ENCODE measurements around the gene BRD2.

DNA sequence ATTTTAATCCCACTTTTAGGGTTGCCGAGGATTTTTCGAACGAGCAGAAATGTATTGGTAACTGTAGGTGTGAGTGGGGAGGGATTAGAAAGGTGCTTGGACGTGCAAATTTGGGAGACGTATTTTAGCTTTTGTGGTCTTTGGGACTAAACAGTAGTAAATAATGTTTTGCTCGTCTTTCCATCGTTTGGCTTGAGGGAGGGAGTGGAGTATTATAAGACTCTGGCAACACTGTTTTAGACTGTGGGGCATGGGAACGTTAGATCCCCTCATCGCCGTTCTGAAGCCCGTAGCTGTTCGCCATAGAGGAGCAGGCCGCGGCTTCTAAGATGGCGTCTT lies 2.8 kb downstream of the BRD2 start:
- TF ChIP-seq EZH2 (IDR thresholded peaks at IDR 0.05; ENCODE audit: low read length, unreplicated experiment) (no peak), EZH2phosphoT487 (IDR thresholded peaks at IDR 0.05; ENCODE audit: borderline replicate concordance, low read length) (no peak)
- TF ChIP-seq, protein P1, sequence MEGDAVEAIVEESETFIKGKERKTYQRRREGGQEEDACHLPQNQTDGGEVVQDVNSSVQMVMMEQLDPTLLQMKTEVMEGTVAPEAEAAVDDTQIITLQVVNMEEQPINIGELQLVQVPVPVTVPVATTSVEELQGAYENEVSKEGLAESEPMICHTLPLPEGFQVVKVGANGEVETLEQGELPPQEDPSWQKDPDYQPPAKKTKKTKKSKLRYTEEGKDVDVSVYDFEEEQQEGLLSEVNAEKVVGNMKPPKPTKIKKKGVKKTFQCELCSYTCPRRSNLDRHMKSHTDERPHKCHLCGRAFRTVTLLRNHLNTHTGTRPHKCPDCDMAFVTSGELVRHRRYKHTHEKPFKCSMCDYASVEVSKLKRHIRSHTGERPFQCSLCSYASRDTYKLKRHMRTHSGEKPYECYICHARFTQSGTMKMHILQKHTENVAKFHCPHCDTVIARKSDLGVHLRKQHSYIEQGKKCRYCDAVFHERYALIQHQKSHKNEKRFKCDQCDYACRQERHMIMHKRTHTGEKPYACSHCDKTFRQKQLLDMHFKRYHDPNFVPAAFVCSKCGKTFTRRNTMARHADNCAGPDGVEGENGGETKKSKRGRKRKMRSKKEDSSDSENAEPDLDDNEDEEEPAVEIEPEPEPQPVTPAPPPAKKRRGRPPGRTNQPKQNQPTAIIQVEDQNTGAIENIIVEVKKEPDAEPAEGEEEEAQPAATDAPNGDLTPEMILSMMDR (conservative IDR thresholded peaks at IDR 0.05; ENCODE audit: low read depth, low read length) = no peak
